GM21786 (cell line): Measurements from ENCODE around the gene ASCL1.

Experiments
- ATAC-seq: cut with Tn5 transposase; IDR thresholded peaks from one replicate; pipeline ENCODE4 v1.9.1; 2021; ENCODE audit not compliant: unreplicated experiment

Gene ASCL1

DNA sequence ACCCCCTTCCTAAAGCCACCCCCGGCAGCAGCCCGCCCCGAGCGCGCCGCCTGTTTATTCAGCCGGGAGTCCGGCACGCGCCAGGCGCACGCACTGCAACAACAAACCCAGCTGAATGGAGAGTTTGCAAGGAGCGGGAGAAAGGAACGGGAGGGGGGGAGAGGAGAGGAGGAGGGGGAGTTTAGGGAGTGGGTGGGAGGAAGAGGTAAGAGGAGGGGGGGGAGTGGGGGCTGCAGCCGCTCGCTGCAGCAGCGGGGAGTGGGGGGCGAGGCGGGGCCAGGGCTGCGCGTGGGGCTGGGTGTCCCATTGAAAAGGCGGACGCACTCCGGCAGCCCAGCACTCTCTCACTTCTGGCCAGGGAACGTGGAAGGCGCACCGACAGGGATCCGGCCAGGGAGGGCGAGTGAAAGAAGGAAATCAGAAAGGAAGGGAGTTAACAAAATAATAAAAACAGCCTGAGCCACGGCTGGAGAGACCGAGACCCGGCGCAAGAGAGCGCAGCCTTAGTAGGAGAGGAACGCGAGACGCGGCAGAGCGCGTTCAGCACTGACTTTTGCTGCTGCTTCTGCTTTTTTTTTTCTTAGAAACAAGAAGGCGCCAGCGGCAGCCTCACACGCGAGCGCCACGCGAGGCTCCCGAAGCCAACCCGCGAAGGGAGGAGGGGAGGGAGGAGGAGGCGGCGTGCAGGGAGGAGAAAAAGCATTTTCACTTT lies at the start of gene ASCL1:
ASCL1 (plus strand) TSS at position 336 of the 712 bp plus-strand sequence. CDS start 571 bp downstream, outside the sequence.
- peak; percentile 27 for ATAC-seq

DNA sequence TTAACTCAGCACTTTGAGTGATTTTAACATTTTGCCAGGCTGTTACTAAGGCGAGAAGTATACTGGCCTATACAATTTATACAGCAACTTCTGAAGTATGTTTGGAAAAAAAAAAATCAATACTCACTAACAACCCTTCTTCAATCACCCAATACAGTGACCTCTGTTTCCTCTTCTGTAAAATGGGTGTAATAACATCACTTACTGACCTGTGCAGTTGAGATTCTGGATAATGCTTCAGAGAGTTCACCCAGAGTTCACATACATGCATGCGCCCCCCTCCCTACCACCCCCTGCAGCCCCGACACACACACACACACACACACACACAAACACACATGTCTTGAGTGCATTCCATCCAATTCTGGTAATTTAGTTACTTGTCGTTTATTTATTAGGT lies 49.6 kb upstream of the ASCL1 start:
- no peak for ATAC-seq

- no peak for ATAC-seq
These were observed 47.3 kb upstream of the ASCL1 start for GRCh38 chr12:102910137-102910536.

DNA sequence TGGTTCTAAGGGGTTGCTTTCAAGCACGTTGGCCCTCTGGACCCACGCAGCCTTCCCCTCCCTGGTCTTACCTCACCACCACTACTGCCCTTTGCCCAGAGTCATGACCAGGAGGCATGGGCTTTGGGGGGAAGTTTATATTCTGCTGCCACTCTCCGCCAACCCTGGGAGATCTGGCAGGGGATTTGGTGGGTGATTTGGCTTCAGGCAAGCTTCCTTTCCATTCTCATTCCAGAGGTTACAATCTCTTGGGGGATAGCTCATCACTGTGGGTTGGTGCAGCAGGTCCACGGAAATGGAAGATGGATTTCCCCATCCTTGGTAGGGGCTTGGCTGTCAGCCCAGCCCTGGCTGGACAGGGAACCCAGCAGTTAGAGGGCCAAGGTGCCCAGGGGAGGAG lies 46.7 kb upstream of the ASCL1 start:
- ATAC-seq, result no peak

GRCh38 chr12:102911320-102911719 lies 46.2 kb upstream of the ASCL1 start:
- no peak for ATAC-seq

GRCh38 chr12:102912258-102912657 lies 45.2 kb upstream of the ASCL1 start:
- no peak for ATAC-seq

- no peak for ATAC-seq
These were observed 43.8 kb upstream of the ASCL1 start for GRCh38 chr12:102913453-102914226.

- ATAC-seq, result no peak
These were observed 41.0 kb upstream of the ASCL1 start for GRCh38 chr12:102916252-102917025.

GRCh38 chr12:102917026-102917787 lies 40.3 kb upstream of the ASCL1 start, which contains the start of gene PAH:
TSS of gene PAH (minus strand) at chr12:102917244. CDS start at chr12:102917130, 114 bp downstream.
- no peak for ATAC-seq

- no peak for ATAC-seq
These were observed 38.6 kb upstream of the ASCL1 start for GRCh38 chr12:102918840-102919239.

GRCh38 chr12:102920271-102920670 lies 37.2 kb upstream of the ASCL1 start:
- no peak for ATAC-seq

GRCh38 chr12:102921240-102921639 lies 36.2 kb upstream of the ASCL1 start:
- no peak for ATAC-seq

DNA sequence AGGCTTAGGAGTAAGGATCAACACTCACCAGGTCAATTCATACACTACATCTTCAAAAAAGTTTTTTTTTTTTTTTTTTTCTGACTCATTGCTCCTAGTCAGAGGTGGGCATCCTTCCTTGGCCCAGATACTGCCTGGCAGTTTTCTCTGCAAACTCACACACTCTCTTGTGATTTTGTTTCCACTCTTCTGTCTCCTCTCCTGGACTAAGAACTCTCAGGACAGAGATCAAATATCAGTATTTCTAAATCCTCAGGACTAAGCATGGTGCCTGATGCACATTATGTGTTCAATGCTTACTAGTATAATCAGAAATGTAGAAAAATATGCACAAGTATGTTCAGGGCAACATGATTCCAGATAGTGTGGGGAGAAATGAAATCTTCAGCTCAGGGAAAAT lies 30.3 kb upstream of the ASCL1 start:
- ATAC-seq, result no peak

GRCh38 chr12:102933168-102933567 lies 24.3 kb upstream of the ASCL1 start:
- no peak for ATAC-seq

- ATAC-seq, result no peak
These were observed 18.4 kb upstream of the ASCL1 start for GRCh38 chr12:102939059-102939458.

DNA sequence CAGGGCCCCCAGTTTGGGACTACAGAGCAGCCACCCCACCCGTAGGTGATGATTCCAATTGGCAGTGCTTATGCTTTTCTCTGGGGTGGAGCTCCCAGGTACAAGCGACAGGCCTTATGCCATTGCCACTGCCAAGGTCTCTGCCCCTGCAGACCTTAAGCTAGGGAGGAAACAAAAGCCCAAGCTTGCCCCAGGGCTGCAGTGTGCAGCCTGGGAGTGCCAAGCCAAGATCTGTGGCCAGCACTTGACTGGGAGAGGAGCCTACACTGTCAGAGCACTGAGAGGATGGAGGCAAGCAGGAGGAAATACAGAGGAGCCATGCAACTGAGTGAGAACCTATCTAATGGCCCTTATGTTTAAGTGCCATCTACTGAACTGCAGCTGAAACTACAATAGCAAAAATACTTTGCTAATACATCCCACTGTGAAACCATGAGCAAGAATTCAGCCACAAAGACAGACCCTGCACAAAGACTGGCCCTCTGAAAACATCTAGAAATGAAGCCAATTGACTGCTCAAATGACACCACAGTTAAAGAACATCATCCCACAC lies 17.7 kb upstream of the ASCL1 start:
- no peak for ATAC-seq

GRCh38 chr12:102946042-102946441 lies 11.4 kb upstream of the ASCL1 start:
- no peak for ATAC-seq

- no peak for ATAC-seq
These were observed 8.5 kb upstream of the ASCL1 start for GRCh38 chr12:102948941-102949352.

GRCh38 chr12:102950107-102950949 lies 7.1 kb upstream of the ASCL1 start:
- no peak for ATAC-seq
